ENCODE data around the gene LRRC30. TPM values are rescaled to one million over a fixed set of nuclear protein-coding genes. Genes with fewer than 3 reads are reported as not detected.

The LRRC30 gene
- polyA plus RNA-seq, 1 donor (not counting 4 experiments of a cell fraction or from before 2014, with no cell fraction given) = not detected

- Histone ChIP-seq H4K20me1 (ENCODE audit: control insufficient read depth, extremely low read depth, insufficient read depth, low read length) (no peaks in the 10 kb centered on the region), H3K9ac (ENCODE audit: control insufficient read depth, extremely low read depth, insufficient read depth, low read length) (no peak overlapping the region), H3K9me1 (ENCODE audit: control insufficient read depth, extremely low read depth, insufficient read depth, low read length) (no peaks in the 10 kb centered on the region), H3K27ac (ENCODE audit: control insufficient read depth, insufficient read depth, low read length) (no peak overlapping the region), H3K4me2 (ENCODE audit: control insufficient read depth, extremely low read depth, insufficient read depth, low read depth, low read length) (no peak overlapping the region), H3K36me3 (ENCODE audit: control insufficient read depth in 2 of 2, extremely low read depth in 1 of 2, insufficient read depth in 2 of 2, low read length in 2 of 2) (no peaks in the 10 kb centered on the region), H3K4me1 (ENCODE audit: control insufficient read depth, extremely low read depth, insufficient read depth, low read length) (peaks cover 8% of the 10 kb centered on the region), H2AFZ (ENCODE audit: control insufficient read depth, low read length) (no peak overlapping the region), H3K9me3 (ENCODE audit: control insufficient read depth, low read depth, low read length) (no peaks in the 10 kb centered on the region), H3K4me3 (ENCODE audit: control insufficient read depth in 2 of 3, extremely low read depth in 1 of 3, insufficient read depth in 2 of 3, low read depth in 1 of 3, low read length in 3 of 3) (no peak overlapping the region), H3K27me3 (ENCODE audit: control insufficient read depth, extremely low read depth, insufficient read depth, low read length) (no peaks in the 10 kb centered on the region), H3K79me2 (ENCODE audit: control insufficient read depth, insufficient read depth, low read length) (no peaks in the 10 kb centered on the region)
- dilution Hi-C loops (cut with MboI; ENCODE audit: extremely low pct_ligation_motif_present, low sequenced_read_pairs) = no loop called here
- TF ChIP-seq CTCF (optimal IDR thresholded peaks at IDR 0.05 in 1 of 3, IDR thresholded peaks at IDR 0.05 in 1 of 3, conservative IDR thresholded peaks at IDR 0.05 in 1 of 3; ENCODE audit: extremely low read depth in 1 of 3, insufficient read depth in 2 of 3, low read length in 3 of 3) (no peak), EZH2 (IDR thresholded peaks at IDR 0.05; ENCODE audit: low read length) (no peak)
- FAIRE-seq (no peak), DNase-seq (ENCODE audit: low read depth, low spot score) (no peak)
These were observed 39.1 kb downstream of the LRRC30 start for GRCh38 chr18:7269942-7270341.

- Histone ChIP-seq H3K27ac (ENCODE audit: control insufficient read depth, insufficient read depth, low read length) (no peak overlapping the region), H3K36me3 (ENCODE audit: control insufficient read depth in 2 of 2, extremely low read depth in 1 of 2, insufficient read depth in 2 of 2, low read length in 2 of 2) (no peaks in the 10 kb centered on the region), H3K4me1 (ENCODE audit: control insufficient read depth, extremely low read depth, insufficient read depth, low read length) (peaks cover 8% of the 10 kb centered on the region), H3K4me3 (ENCODE audit: control insufficient read depth in 2 of 3, extremely low read depth in 1 of 3, insufficient read depth in 2 of 3, low read depth in 1 of 3, low read length in 3 of 3) (peak overlapping the region in 1 of 3 experiments; percentile 19), H3K9ac (ENCODE audit: control insufficient read depth, extremely low read depth, insufficient read depth, low read length) (no peak overlapping the region), H2AFZ (ENCODE audit: control insufficient read depth, low read length) (peak overlapping the region; percentile 43), H4K20me1 (ENCODE audit: control insufficient read depth, extremely low read depth, insufficient read depth, low read length) (no peaks in the 10 kb centered on the region), H3K27me3 (ENCODE audit: control insufficient read depth, extremely low read depth, insufficient read depth, low read length) (no peaks in the 10 kb centered on the region), H3K9me1 (ENCODE audit: control insufficient read depth, extremely low read depth, insufficient read depth, low read length) (no peaks in the 10 kb centered on the region), H3K79me2 (ENCODE audit: control insufficient read depth, insufficient read depth, low read length) (no peaks in the 10 kb centered on the region), H3K9me3 (ENCODE audit: control insufficient read depth, low read depth, low read length) (no peaks in the 10 kb centered on the region), H3K4me2 (ENCODE audit: control insufficient read depth, extremely low read depth, insufficient read depth, low read depth, low read length) (peak overlapping the region; percentile 52)
- dilution Hi-C loops (cut with MboI; ENCODE audit: extremely low pct_ligation_motif_present, low sequenced_read_pairs) = no loop called here
- peak; percentile 36 for FAIRE-seq
- TF ChIP-seq CTCF (optimal IDR thresholded peaks at IDR 0.05 in 1 of 3, IDR thresholded peaks at IDR 0.05 in 1 of 3, conservative IDR thresholded peaks at IDR 0.05 in 1 of 3; ENCODE audit: extremely low read depth in 1 of 3, insufficient read depth in 2 of 3, low read length in 3 of 3) (peak; percentile 41 to 75 (median 57)), EZH2 (IDR thresholded peaks at IDR 0.05; ENCODE audit: low read length) (no peak)
- DNase-seq (ENCODE audit: low read depth, low spot score) = no peak
These were observed 41.6 kb downstream of the LRRC30 start for GRCh38 chr18:7272311-7273049.

All from keratinocyte (primary cell).